Measurements from ENCODE around the gene DZIP3.
"Not testable (repeated sequence)": the region's sequence is repeated elsewhere in the genome, so short reads cannot be mapped to it uniquely, and the experiment has no call there.

Gene DZIP3

GRCh38 chr3:108661699-108662098 lies 72.2 kb downstream of the DZIP3 start:
- TF ChIP-seq TAF1 (IDR thresholded peaks at IDR 0.05; ENCODE audit: borderline replicate concordance, low read depth, low read length), result no peak
- TF ChIP-seq POLR2A (IDR thresholded peaks at IDR 0.05; ENCODE audit: low read depth, low read length), result no peak
- no peak for TF ChIP-seq POLR2AphosphoS5 (IDR thresholded peaks at IDR 0.05; ENCODE audit: low read depth, low read length)
- DNase-seq (ENCODE audit: insufficient read length) (no peak), FAIRE-seq (no peak)

- peak; percentile 88 for FAIRE-seq
- TF ChIP-seq POLR2AphosphoS5 (IDR thresholded peaks at IDR 0.05; ENCODE audit: low read depth, low read length) (no peak), POLR2A (IDR thresholded peaks at IDR 0.05; ENCODE audit: low read depth, low read length) (no peak), TAF1 (IDR thresholded peaks at IDR 0.05; ENCODE audit: borderline replicate concordance, low read depth, low read length) (no peak)
- DNase-seq (ENCODE audit: insufficient read length), result peak; percentile 2
Observed at GRCh38 chr3:108662142-108662738, 72.7 kb downstream of the DZIP3 start.

GRCh38 chr3:108664266-108664665 lies 74.7 kb downstream of the DZIP3 start:
- no peak for DNase-seq (ENCODE audit: insufficient read length)
- FAIRE-seq, result no peak

GRCh38 chr3:108667312-108667711 lies 77.8 kb downstream of the DZIP3 start:
- no peak for FAIRE-seq
- TF ChIP-seq POLR2A (IDR thresholded peaks at IDR 0.05; ENCODE audit: low read depth, low read length), result no peak
- no peak for TF ChIP-seq TAF1 (IDR thresholded peaks at IDR 0.05; ENCODE audit: borderline replicate concordance, low read depth, low read length)
- no peak for TF ChIP-seq POLR2AphosphoS5 (IDR thresholded peaks at IDR 0.05; ENCODE audit: low read depth, low read length)
- DNase-seq (ENCODE audit: insufficient read length), result no peak

More at GRCh38 chr3:108664266-108664665, 74.7 kb downstream of the DZIP3 start:
- no peak for TF ChIP-seq POLR2A (IDR thresholded peaks at IDR 0.05; ENCODE audit: low read depth, low read length)
- no peak for TF ChIP-seq TAF1 (IDR thresholded peaks at IDR 0.05; ENCODE audit: borderline replicate concordance, low read depth, low read length)
- no peak for TF ChIP-seq POLR2AphosphoS5 (IDR thresholded peaks at IDR 0.05; ENCODE audit: low read depth, low read length)

DNA sequence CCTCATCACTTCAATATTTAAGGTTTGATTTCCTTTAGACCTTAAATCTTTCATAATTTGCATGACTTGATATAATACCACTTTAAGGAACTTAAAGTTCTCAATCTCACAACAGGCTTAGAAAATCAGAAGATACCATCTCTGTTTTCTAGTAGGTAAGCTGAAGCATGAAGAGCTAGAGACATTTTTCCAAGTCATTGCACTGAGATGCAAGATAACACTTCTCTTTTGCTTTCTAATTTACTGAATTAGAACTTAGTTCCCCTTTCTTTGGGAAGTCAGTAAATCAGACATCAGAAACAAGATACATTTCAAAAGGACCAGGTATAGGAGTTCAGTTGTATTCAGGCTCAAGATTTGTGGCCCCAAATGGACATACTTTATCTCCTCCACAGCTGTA lies 79.7 kb downstream of the DZIP3 start:
- TF ChIP-seq POLR2AphosphoS5 (IDR thresholded peaks at IDR 0.05; ENCODE audit: low read depth, low read length), result no peak
- TF ChIP-seq POLR2A (IDR thresholded peaks at IDR 0.05; ENCODE audit: low read depth, low read length), result no peak
- TF ChIP-seq TAF1 (IDR thresholded peaks at IDR 0.05; ENCODE audit: borderline replicate concordance, low read depth, low read length), result no peak
- FAIRE-seq (peak; percentile 66), DNase-seq (ENCODE audit: insufficient read length) (no peak)

DNA sequence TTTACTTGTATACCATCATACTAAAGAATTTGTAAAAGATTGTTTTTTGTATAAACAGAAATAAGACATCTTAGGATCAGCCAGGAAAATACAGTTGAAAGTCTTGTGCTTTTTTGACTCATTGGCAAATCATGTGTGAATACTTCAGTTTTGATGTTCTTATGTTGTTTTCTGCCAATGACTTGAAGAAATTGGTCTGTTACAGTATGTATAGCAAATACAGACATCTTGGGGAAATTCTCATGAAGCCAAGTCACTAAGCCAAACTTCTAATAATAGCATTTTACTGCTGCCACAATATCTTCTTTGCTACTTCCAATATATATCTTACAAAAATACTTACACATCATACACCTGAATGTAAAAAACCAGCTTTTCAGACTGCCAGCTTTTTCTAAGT lies 83.2 kb downstream of the DZIP3 start:
- FAIRE-seq, result no peak
- TF ChIP-seq POLR2AphosphoS5 (IDR thresholded peaks at IDR 0.05; ENCODE audit: low read depth, low read length) (no peak), POLR2A (IDR thresholded peaks at IDR 0.05; ENCODE audit: low read depth, low read length) (no peak), TAF1 (IDR thresholded peaks at IDR 0.05; ENCODE audit: borderline replicate concordance, low read depth, low read length) (no peak)
- DNase-seq (ENCODE audit: insufficient read length), result no peak

- FAIRE-seq, result no peak
- TF ChIP-seq POLR2A (IDR thresholded peaks at IDR 0.05; ENCODE audit: low read depth, low read length), result no peak
- TF ChIP-seq POLR2AphosphoS5 (IDR thresholded peaks at IDR 0.05; ENCODE audit: low read depth, low read length), result no peak
- no peak for TF ChIP-seq TAF1 (IDR thresholded peaks at IDR 0.05; ENCODE audit: borderline replicate concordance, low read depth, low read length)
- no peak for DNase-seq (ENCODE audit: insufficient read length)
Observed at GRCh38 chr3:108673988-108674661, 84.6 kb downstream of the DZIP3 start.

- DNase-seq (ENCODE audit: insufficient read length) (no peak), FAIRE-seq (no peak)
- TF ChIP-seq POLR2A (IDR thresholded peaks at IDR 0.05; ENCODE audit: low read depth, low read length), result no peak
- no peak for TF ChIP-seq TAF1 (IDR thresholded peaks at IDR 0.05; ENCODE audit: borderline replicate concordance, low read depth, low read length)
- TF ChIP-seq POLR2AphosphoS5 (IDR thresholded peaks at IDR 0.05; ENCODE audit: low read depth, low read length), result no peak
Observed at GRCh38 chr3:108677811-108678210, 88.3 kb downstream of the DZIP3 start.

DNA sequence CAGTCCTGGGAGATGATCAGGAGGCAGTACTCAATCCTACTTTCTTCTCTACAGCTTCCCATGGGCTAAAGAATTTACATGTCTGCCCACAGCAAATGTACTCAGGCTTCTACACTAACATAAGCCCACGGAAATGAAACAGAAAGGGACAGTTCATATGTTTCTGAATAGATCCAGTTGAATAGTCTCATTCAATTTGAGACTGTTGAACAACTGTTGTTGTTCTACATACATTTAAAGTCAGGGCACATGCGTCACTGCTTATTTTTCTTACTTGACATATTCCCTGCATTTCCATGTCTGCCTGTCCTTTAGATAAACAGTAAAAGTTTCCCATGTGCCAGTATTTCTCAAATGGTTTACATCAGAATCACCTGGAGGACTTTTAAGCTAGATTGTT lies 102.8 kb downstream of the DZIP3 start:
- FAIRE-seq, result peak; percentile 86

GRCh38 chr3:108698461-108698860 lies 108.9 kb downstream of the DZIP3 start:
- no peak for TF ChIP-seq POLR2AphosphoS5 (IDR thresholded peaks at IDR 0.05; ENCODE audit: low read depth, low read length)
- no peak for TF ChIP-seq TAF1 (IDR thresholded peaks at IDR 0.05; ENCODE audit: borderline replicate concordance, low read depth, low read length)
- no peak for TF ChIP-seq POLR2A (IDR thresholded peaks at IDR 0.05; ENCODE audit: low read depth, low read length)
- FAIRE-seq, result no peak
- DNase-seq (ENCODE audit: insufficient read length), result no peak

More for the DNA sequence above, 102.8 kb downstream of the DZIP3 start:
- DNase-seq (ENCODE audit: insufficient read length), result not testable (repeated sequence)

DNA sequence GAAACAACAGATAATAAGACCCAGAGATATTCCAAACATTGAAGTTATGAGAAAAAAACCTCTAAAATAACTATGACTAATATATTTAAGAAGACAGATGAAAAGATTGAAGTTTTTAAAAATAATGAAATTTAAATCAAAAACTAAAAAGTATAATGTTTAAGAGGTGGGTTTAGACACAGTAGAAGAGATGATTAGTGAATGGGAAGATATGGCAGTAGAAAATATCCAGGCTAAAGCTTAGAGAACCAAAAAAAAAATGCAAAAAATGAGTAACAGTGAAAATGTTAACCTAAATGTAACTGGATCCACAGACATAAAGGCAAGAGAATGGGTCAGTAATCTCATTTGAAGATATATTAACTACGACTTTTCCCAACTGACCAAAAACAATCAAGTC lies 115.5 kb downstream of the DZIP3 start:
- TF ChIP-seq POLR2AphosphoS5 (IDR thresholded peaks at IDR 0.05; ENCODE audit: low read depth, low read length) (no peak), TAF1 (IDR thresholded peaks at IDR 0.05; ENCODE audit: borderline replicate concordance, low read depth, low read length) (no peak), POLR2A (IDR thresholded peaks at IDR 0.05; ENCODE audit: low read depth, low read length) (no peak)
- DNase-seq (ENCODE audit: insufficient read length) (no peak), FAIRE-seq (no peak)

GRCh38 chr3:108713009-108713516 lies 123.5 kb downstream of the DZIP3 start:
- no peak for DNase-seq (ENCODE audit: insufficient read length)
- no peak for FAIRE-seq
- TF ChIP-seq POLR2AphosphoS5 (IDR thresholded peaks at IDR 0.05; ENCODE audit: low read depth, low read length) (no peak), POLR2A (IDR thresholded peaks at IDR 0.05; ENCODE audit: low read depth, low read length) (no peak), TAF1 (IDR thresholded peaks at IDR 0.05; ENCODE audit: borderline replicate concordance, low read depth, low read length) (no peak)
